H1 (cell line): ENCODE data around the gene LY6G5C. TPM values are rescaled to one million over a fixed set of nuclear protein-coding genes. Genes with fewer than 3 reads are reported as not detected.

Experiments
- EGR1 ChIP-seq: IDR thresholded peaks from 2 replicates; pipeline ENCODE4 v1.6.1; 2011; ENCODE audit warnings: low read depth, low read length, borderline replicate concordance
- GTF2F1 ChIP-seq: IDR thresholded peaks from 2 replicates; pipeline ENCODE4 v1.6.1; 2012; ENCODE audit warnings: low read depth, low read length, improper control_type of control experiment, borderline replicate concordance
- NRF1 ChIP-seq: IDR thresholded peaks from 2 replicates; pipeline ENCODE4 v1.6.1; 2011; ENCODE audit warnings: mild to moderate bottlenecking, low read depth, low read length, improper control_type of control experiment
- RFX5 ChIP-seq: IDR thresholded peaks from 2 replicates; pipeline ENCODE4 v1.6.1; 2011; ENCODE audit warnings: low read depth, low read length, improper control_type of control experiment, borderline replicate concordance
- RXRA ChIP-seq: IDR thresholded peaks from 2 replicates; pipeline ENCODE4 v1.6.1; 2011; ENCODE audit warnings: low read depth, mild to moderate bottlenecking, low read length, moderate library complexity; ENCODE audit not compliant: insufficient read depth
- SAP30 ChIP-seq: fragments of 300-600 bp; sonication (generic); IDR thresholded peaks from 2 replicates; pipeline ENCODE4 v1.7.1; 2012; ENCODE audit warnings: low read length, moderate library complexity, mild to moderate bottlenecking, inconsistent platforms; ENCODE audit not compliant: insufficient read depth, insufficient replicate concordance
- SIN3A ChIP-seq, 2 experiments: IDR thresholded peaks in 1 of 2; conservative IDR thresholded peaks in 1 of 2; 2 replicates each; pipeline ENCODE4 v1.6.1; 2011 to 2012; ENCODE audit warnings: low read length in 2 of 2, improper control_type of control experiment in 1 of 2, low read depth in 1 of 2, mild to moderate bottlenecking in 1 of 2
- SP1 ChIP-seq: IDR thresholded peaks from 2 replicates; pipeline ENCODE4 v1.6.1; 2011; ENCODE audit warnings: low read depth, low read length
- polyA plus RNA-seq, 7 experiments: library from polyadenylated mRNA; depleted of rRNA in 3 of 7; stranded (reverse) in 5 of 7; unstranded in 2 of 7; fragments of >200 nt in 5 of 7; fragments of 200-250 nt in 2 of 7; gene quantifications; 1 replicate in 5 of 7; 2 replicates in 1 of 7; 4 replicates in 1 of 7; pipeline versions ENCODE4 v1.2.1 to v1.2.3, GENCODE V29; 2011 to 2013; ENCODE audit warnings: missing spikeins in 2 of 7, mixed read lengths in 2 of 7
- total RNA-seq: library from RNA; stranded (reverse); fragmentation: NEBNext Ultra II Directional; extraction: Animal tissue kit (Norgen Biotek cat#: 25700); gene quantifications from 2 replicates; pipeline ENCODE4 v1.2.1, GENCODE V29; 2021
- TF ChIP-seq, protein P1 (sequence below): IDR thresholded peaks from 2 replicates; pipeline ENCODE4 v1.6.1; 2012; ENCODE audit warnings: inconsistent platforms
- TF ChIP-seq, protein P2 (sequence below): IDR thresholded peaks from 2 replicates; pipeline ENCODE4 v1.6.1; 2012; ENCODE audit warnings: inconsistent platforms

LY6G5C gene
- total and polyA plus RNA-seq, 2 of the 8 experiments (the other 6 are each of a cell fraction or from before 2014, with no cell fraction given) = 1.1 to 1.8 TPM

DNA sequence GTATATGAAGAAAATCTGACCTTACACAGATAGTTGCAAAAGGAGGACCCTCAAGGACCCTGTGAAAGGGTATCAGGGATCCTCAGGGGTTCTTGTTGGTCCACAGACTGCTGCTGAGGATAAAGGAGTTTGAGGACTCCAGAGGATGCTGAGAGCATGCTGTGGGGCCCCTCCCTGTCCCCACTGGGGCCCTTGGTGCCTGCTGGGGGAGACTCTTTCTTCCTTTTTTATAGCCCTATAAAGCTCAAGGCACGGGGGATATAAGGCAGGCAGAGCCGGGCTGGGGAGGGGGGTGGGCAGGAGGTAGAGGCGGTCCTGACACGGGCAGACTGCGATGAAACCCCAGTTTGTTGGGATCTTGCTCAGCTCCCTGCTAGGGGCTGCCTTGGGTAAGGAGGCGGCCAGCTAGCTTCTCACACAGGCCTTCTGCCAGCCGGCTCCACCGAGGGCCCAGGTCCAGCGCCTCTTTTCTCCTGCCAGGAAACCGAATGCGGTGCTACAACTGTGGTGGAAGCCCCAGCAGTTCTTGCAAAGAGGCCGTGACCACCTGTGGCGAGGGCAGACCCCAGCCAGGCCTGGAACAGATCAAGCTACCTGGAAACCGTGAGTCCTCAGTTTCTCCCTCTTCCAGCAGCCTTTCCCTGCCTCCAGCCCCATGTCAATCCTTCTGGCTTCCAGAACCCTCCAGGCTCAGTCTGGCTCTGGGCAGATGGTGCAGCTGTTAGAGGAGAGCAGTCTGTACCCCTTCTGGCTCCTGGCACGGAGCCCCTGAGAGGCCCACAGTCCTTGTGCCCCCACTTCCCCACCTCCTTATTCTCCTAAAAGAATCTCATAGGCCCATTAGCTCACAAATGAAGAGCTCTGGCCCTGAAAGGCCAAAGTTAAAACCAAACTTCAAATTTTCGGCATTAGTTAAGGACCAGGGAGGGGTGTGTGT is 34.4 kb upstream of the LY6G5C start, which contains the start of gene LY6G6D (continued):
- no peak for TF ChIP-seq SAP30
- TF ChIP-seq, protein P1, sequence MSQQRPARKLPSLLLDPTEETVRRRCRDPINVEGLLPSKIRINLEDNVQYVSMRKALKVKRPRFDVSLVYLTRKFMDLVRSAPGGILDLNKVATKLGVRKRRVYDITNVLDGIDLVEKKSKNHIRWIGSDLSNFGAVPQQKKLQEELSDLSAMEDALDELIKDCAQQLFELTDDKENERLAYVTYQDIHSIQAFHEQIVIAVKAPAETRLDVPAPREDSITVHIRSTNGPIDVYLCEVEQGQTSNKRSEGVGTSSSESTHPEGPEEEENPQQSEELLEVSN = no peak
- TF ChIP-seq NRF1 = no peak
- no peak for TF ChIP-seq RXRA
- no peak for TF ChIP-seq SP1
- no peak for TF ChIP-seq GTF2F1
- no peak for TF ChIP-seq SIN3A (conservative IDR thresholded peaks at IDR 0.05 in 1 of 2, IDR thresholded peaks at IDR 0.05 in 1 of 2; ENCODE audit: low read depth in 1 of 2, low read length in 2 of 2)
- TF ChIP-seq, protein P2, sequence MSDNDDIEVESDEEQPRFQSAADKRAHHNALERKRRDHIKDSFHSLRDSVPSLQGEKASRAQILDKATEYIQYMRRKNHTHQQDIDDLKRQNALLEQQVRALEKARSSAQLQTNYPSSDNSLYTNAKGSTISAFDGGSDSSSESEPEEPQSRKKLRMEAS = no peak
- no peak for TF ChIP-seq EGR1
- TF ChIP-seq RFX5 = no peak
